SK-N-SH (cell line): ENCODE measurements around the gene ANKS1B. TPM values are rescaled to one million over a fixed set of nuclear protein-coding genes. Genes with fewer than 3 reads are reported as not detected.

Experiments
- CTCF ChIA-PET: fragments of 300-600, 350-600 bp; formaldehyde crosslinking; extraction: SDS; loops from one replicate; lab custom pipeline; 2021; lab: Yijun Ruan, JAX
- POLR2A ChIA-PET: fragments of 350-600 bp; sonication (Branson Sonifier 250); formaldehyde crosslinking; extraction: SDS; loops from one replicate; lab custom pipeline; 2020; ENCODE audit warnings: antibody characterized with exemption, inconsistent platforms; lab: Yijun Ruan, JAX
- DNase-seq: peaks from one replicate; pipeline ENCODE4 v3.0.0; 2012
- H2AFZ ChIP-seq: fragments of 200-600 bp; sonication (generic); 2 replicates; pipeline ENCODE4 v1.8.1; 2016; ENCODE audit warnings: antibody characterized with exemption, mild to moderate bottlenecking, low read depth
- H3F3A ChIP-seq: fragments of 200-600 bp; sonication (generic); replicated peaks from 2 replicates; pipeline ENCODE3; 2016; ENCODE audit warnings: antibody characterized with exemption, mild to moderate bottlenecking; ENCODE audit not compliant: insufficient read depth
- H3K27ac ChIP-seq, 2 experiments: fragments of 200-500 bp in 1 of 2; fragments of 200-600 bp in 1 of 2; sonication (Bioruptor generic) in 1 of 2; sonication (generic), shearing (Covaris generic) in 1 of 2; 2 replicates each; pipeline versions ENCODE4 v1.5.1 to v1.6.1; 2014 to 2016; ENCODE audit warnings: low read depth in 2 of 2, inconsistent platforms in 1 of 2, low read length in 1 of 2, mild to moderate bottlenecking in 1 of 2, mixed read lengths in 1 of 2
- H3K27me3 ChIP-seq: fragments of 200-600 bp; sonication (generic), shearing (Covaris generic); 2 replicates; pipeline ENCODE4 v1.6.1; 2016; ENCODE audit warnings: mixed run types; ENCODE audit not compliant: insufficient read depth
- H3K36me3 ChIP-seq, 2 experiments: fragments of 200-500 bp in 1 of 2; fragments of 200-600 bp in 1 of 2; sonication (Bioruptor generic) in 1 of 2; sonication (generic) in 1 of 2; replicated peaks in 1 of 2; 2 replicates each; pipeline versions ENCODE3 to v1.5.1; 2014 to 2016; ENCODE audit warnings: low read length in 1 of 2, mild to moderate bottlenecking in 1 of 2; ENCODE audit not compliant: insufficient read depth in 2 of 2, control insufficient read depth in 1 of 2
- H3K4me1 ChIP-seq, 2 experiments: fragments of 200-500 bp in 1 of 2; fragments of 200-600 bp in 1 of 2; sonication (Bioruptor generic) in 1 of 2; sonication (generic), shearing (Covaris generic) in 1 of 2; 2 replicates each; pipeline versions ENCODE4 v1.5.1 to v1.6.1; 2014 to 2016; ENCODE audit warnings: low read depth in 1 of 2, low read length in 1 of 2, mixed run types in 1 of 2; ENCODE audit not compliant: insufficient read depth in 2 of 2, control insufficient read depth in 1 of 2
- H3K4me2 ChIP-seq: fragments of 200-600 bp; sonication (generic), shearing (Covaris generic); 2 replicates; pipeline ENCODE4 v1.6.1; 2017; ENCODE audit warnings: mixed run types
- H3K4me3 ChIP-seq, 2 experiments: fragments of 200-500 bp in 1 of 2; fragments of 200-600 bp in 1 of 2; sonication (Bioruptor generic) in 1 of 2; sonication (generic), shearing (Covaris generic) in 1 of 2; 2 replicates each; pipeline versions ENCODE4 v1.5.1 to v1.8.1; 2014 to 2016; ENCODE audit warnings: low read depth in 2 of 2, inconsistent platforms in 1 of 2, low read length in 1 of 2, mild to moderate bottlenecking in 1 of 2, mixed read lengths in 1 of 2, moderate library complexity in 1 of 2
- H3K79me2 ChIP-seq: fragments of 200-600 bp; sonication (generic); 2 replicates; pipeline ENCODE4 v1.8.1; 2017; ENCODE audit warnings: mild to moderate bottlenecking; ENCODE audit not compliant: insufficient read depth
- H3K9ac ChIP-seq: fragments of 200-600 bp; sonication (generic); 2 replicates; pipeline ENCODE4 v1.6.1; 2017; ENCODE audit warnings: mixed run types
- H3K9me2 ChIP-seq: fragments of 200-600 bp; sonication (generic); 2 replicates; pipeline ENCODE4 v1.6.1; 2017; ENCODE audit warnings: mixed run types
- H3K9me3 ChIP-seq: fragments of 200-600 bp; sonication (generic); 2 replicates; pipeline ENCODE4 v1.6.1; 2017; ENCODE audit warnings: mixed run types, mild to moderate bottlenecking, moderate library complexity
- H4K20me1 ChIP-seq: fragments of 200-600 bp; sonication (generic); 2 replicates; pipeline ENCODE4 v1.6.1; 2017; ENCODE audit warnings: mild to moderate bottlenecking, mixed run types; ENCODE audit not compliant: insufficient read depth
- CTCF ChIP-seq: fragments of 200-600 bp; sonication (generic); IDR thresholded peaks from 2 replicates; pipeline ENCODE4 v1.6.1; 2017; ENCODE audit warnings: antibody characterized with exemption, mild to moderate bottlenecking, moderate library complexity
- IRF3 ChIP-seq: fragments of 150-350 bp; IDR thresholded peaks from 2 replicates; pipeline ENCODE4 v1.6.1; 2016; ENCODE audit warnings: mild to moderate bottlenecking, low read depth, low read length
- JUND ChIP-seq: IDR thresholded peaks from 2 replicates; pipeline ENCODE4 v1.4.0; 2012
- NRF1 ChIP-seq: IDR thresholded peaks from 2 replicates; pipeline ENCODE4 v1.6.1; 2012; ENCODE audit warnings: low read depth, mild to moderate bottlenecking, low read length
- REST ChIP-seq: IDR thresholded peaks from 2 replicates; pipeline ENCODE4 v1.6.1; 2012; ENCODE audit warnings: mild to moderate bottlenecking, low read depth, low read length, moderate library complexity
- SIN3A ChIP-seq: IDR thresholded peaks from 2 replicates; pipeline ENCODE4 v1.6.1; 2012; ENCODE audit warnings: low read depth, mild to moderate bottlenecking, low read length, moderate library complexity, borderline replicate concordance
- USF1 ChIP-seq: IDR thresholded peaks from 2 replicates; pipeline ENCODE4 v1.4.0; 2012; ENCODE audit warnings: low read depth, borderline replicate concordance
- USF2 ChIP-seq: fragments of 150-350 bp; IDR thresholded peaks from 2 replicates; pipeline ENCODE4 v1.6.1; 2017; ENCODE audit warnings: antibody characterized with exemption, low read length, low read depth, borderline replicate concordance
- YY1 ChIP-seq: IDR thresholded peaks from 2 replicates; pipeline ENCODE4 v1.4.0; 2012; ENCODE audit warnings: low read depth, mild to moderate bottlenecking
- ZBTB33 ChIP-seq: IDR thresholded peaks from 2 replicates; pipeline ENCODE4 v1.4.0; 2012; ENCODE audit warnings: low read depth, borderline replicate concordance
- WGBS: methylation state at CpG from one replicate; pipeline ENCODE4 v1.1.6; 2017; ENCODE audit warnings: low lambda C conversion rate; 5-methylcytosine and 5-hydroxymethylcytosine counted together
- polyA plus RNA-seq, 3 experiments: library from polyadenylated mRNA; depleted of rRNA; stranded (reverse); fragments of >200 nt; gene quantifications; 2 replicates each; pipeline ENCODE4 v1.2.3, GENCODE V29; 2012

Gene ANKS1B
- polyA plus RNA-seq, 1 of the 3 experiments (the other 2 are of a cell fraction) = 1.8 TPM

- TF ChIP-seq SIN3A (no peak), NRF1 (no peak), JUND (no peak)
Observed at GRCh38 chr12:99176871-99177270, 807.9 kb downstream of the ANKS1B start (continued).

GRCh38 chr12:99170461-99170860, 814.3 kb downstream of the ANKS1B start:
- no peak overlapping the region for H3K27ac ChIP-seq
- WGBS = 49% methylated on average over 5 of the region's 5 CpGs
- H3K79me2 ChIP-seq = no peaks in the 10 kb centered on the region
- H3K4me3 ChIP-seq = no peak overlapping the region
- no peaks in the 10 kb centered on the region for H3K36me3 ChIP-seq
- TF ChIP-seq ZBTB33 (no peak), USF1 (no peak), YY1 (no peak), NRF1 (no peak), IRF3 (no peak), REST (no peak), CTCF (no peak), USF2 (no peak)
- H3K9me3 ChIP-seq = no peaks in the 10 kb centered on the region
- H3K9me2 ChIP-seq = no peaks in the 10 kb centered on the region
- H3K4me1 ChIP-seq = no peaks in the 10 kb centered on the region
- no peaks in the 10 kb centered on the region for H3K27me3 ChIP-seq
- POLR2A ChIA-PET = no interaction called here
- no peaks in the 10 kb centered on the region for H3F3A ChIP-seq
- no peaks in the 10 kb centered on the region for H4K20me1 ChIP-seq
- no peak overlapping the region for H3K4me2 ChIP-seq
- DNase-seq = no peak
- H3K9ac ChIP-seq = no peak overlapping the region
- no peak overlapping the region for H2AFZ ChIP-seq
- CTCF ChIA-PET = no interaction called here
